SK-N-SH (cell line): Measurements from ENCODE around the gene MAP1LC3A.

Source experiments
- CTCF ChIP-seq: fragments of 200-600 bp; sonication (generic); IDR thresholded peaks from 2 replicates; pipeline ENCODE4 v1.6.1; 2017; ENCODE audit warnings: antibody characterized with exemption, mild to moderate bottlenecking, moderate library complexity
- FOXM1 ChIP-seq: IDR thresholded peaks from 2 replicates; pipeline ENCODE4 v1.4.0; 2012; ENCODE audit warnings: low read depth, mild to moderate bottlenecking
- GATA2 ChIP-seq: sonication (generic); formaldehyde crosslinking; IDR thresholded peaks from 2 replicates; pipeline ENCODE4 v1.5.0; 2020; ENCODE audit warnings: mild to moderate bottlenecking, missing genetic modification reagents
- JUND ChIP-seq: IDR thresholded peaks from 2 replicates; pipeline ENCODE4 v1.4.0; 2012
- MXI1 ChIP-seq: IDR thresholded peaks from 2 replicates; pipeline ENCODE4 v1.6.1; 2012; ENCODE audit warnings: mild to moderate bottlenecking, low read depth, low read length, improper control_type of control experiment
- NRF1 ChIP-seq: IDR thresholded peaks from 2 replicates; pipeline ENCODE4 v1.6.1; 2012; ENCODE audit warnings: low read depth, mild to moderate bottlenecking, low read length
- PBX3 ChIP-seq: IDR thresholded peaks from 2 replicates; pipeline ENCODE4; 2012
- RCOR1 ChIP-seq: fragments of 150-350 bp; IDR thresholded peaks from 2 replicates; pipeline ENCODE4 v1.6.1; 2017; ENCODE audit warnings: antibody characterized with exemption, low read length
- RFX5 ChIP-seq: IDR thresholded peaks from 2 replicates; pipeline ENCODE4 v1.6.1; 2012; ENCODE audit warnings: mild to moderate bottlenecking, improper control_type of control experiment, low read length
- TF ChIP-seq, protein P1 (sequence below): IDR thresholded peaks from 2 replicates; pipeline ENCODE4 v1.4.0; 2012; ENCODE audit warnings: low read depth, borderline replicate concordance
- TF ChIP-seq, protein P2 (sequence below): IDR thresholded peaks from 2 replicates; pipeline ENCODE4 v1.4.0; 2012; ENCODE audit warnings: low read depth

- no peak for TF ChIP-seq CTCF
- TF ChIP-seq, protein P1, sequence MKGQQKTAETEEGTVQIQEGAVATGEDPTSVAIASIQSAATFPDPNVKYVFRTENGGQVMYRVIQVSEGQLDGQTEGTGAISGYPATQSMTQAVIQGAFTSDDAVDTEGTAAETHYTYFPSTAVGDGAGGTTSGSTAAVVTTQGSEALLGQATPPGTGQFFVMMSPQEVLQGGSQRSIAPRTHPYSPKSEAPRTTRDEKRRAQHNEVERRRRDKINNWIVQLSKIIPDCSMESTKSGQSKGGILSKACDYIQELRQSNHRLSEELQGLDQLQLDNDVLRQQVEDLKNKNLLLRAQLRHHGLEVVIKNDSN = no peak
- TF ChIP-seq RCOR1 = no peak
- no peak for TF ChIP-seq FOXM1
- TF ChIP-seq GATA2 (CRISPR knock-in tag) = no peak
- TF ChIP-seq MXI1 = no peak
- no peak for TF ChIP-seq NRF1
- TF ChIP-seq PBX3 = no peak
- no peak for TF ChIP-seq RFX5
- TF ChIP-seq JUND = no peak
- TF ChIP-seq, protein P2, sequence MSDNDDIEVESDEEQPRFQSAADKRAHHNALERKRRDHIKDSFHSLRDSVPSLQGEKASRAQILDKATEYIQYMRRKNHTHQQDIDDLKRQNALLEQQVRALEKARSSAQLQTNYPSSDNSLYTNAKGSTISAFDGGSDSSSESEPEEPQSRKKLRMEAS = no peak
Observed at GRCh38 chr20:34535301-34535840, 23.1 kb upstream of the MAP1LC3A start.
